ENCODE data around the gene C1QTNF5. TPM values are rescaled to one million over a fixed set of nuclear protein-coding genes. Genes with fewer than 3 reads are reported as not detected.

C1QTNF5 gene
- total RNA-seq, 4 donors from 2014 or later, result 13.0 to 46.4 (median 27.8) TPM

GRCh38 chr11:119356349-119357031 is 15.8 kb upstream of the C1QTNF5 start:
- WGBS, 2 donors, result 1 to 3% methylated on average over 38 to 42 of the region's 54 CpGs
- intact Hi-C loops (cut with DNase I), result no loop called here
- Histone ChIP-seq H3K36me3 (no peaks in the 10 kb centered on the region), H3K4me3 (replicated peaks in 1 of 3) (peak overlapping the region in 1 of 3 donors; percentile 34), H3K27ac (peak overlapping the region in 2 of 3 donors; percentile 35 to 80), H3K9me3 (no peaks in the 10 kb centered on the region), H3K27me3 (no peaks in the 10 kb centered on the region), H3K4me1 (peaks cover 9 to 23% of the 10 kb centered on the region in 2 donors)
- peak; percentile 80 to 86 for DNase-seq
- peak; percentile 74 to 93 (median 91) for TF ChIP-seq CTCF (IDR thresholded peaks at IDR 0.05)
- no peak for TF ChIP-seq POLR2A (IDR thresholded peaks at IDR 0.05)

GRCh38 chr11:119355091-119355843 is 14.6 kb upstream of the C1QTNF5 start:
- DNase-seq, result no peak
- H3K4me1 ChIP-seq, result peaks cover 0 to 12% of the 10 kb centered on the region in 2 donors
- H3K27me3 ChIP-seq, result no peaks in the 10 kb centered on the region
- 74 to 78% methylated on average over 9 of the region's 9 CpGs for WGBS, 2 donors
- intact Hi-C loops (cut with DNase I), result no loop called here
- H3K36me3 ChIP-seq, result no peaks in the 10 kb centered on the region
- no peak overlapping the region for H3K4me3 ChIP-seq (replicated peaks in 1 of 3)
- TF ChIP-seq POLR2A (IDR thresholded peaks at IDR 0.05) (no peak), CTCF (IDR thresholded peaks at IDR 0.05) (no peak)
- no peaks in the 10 kb centered on the region for H3K9me3 ChIP-seq
- no peak overlapping the region for H3K27ac ChIP-seq

GRCh38 chr11:119352857-119353260 is 12.2 kb upstream of the C1QTNF5 start:
- no peaks in the 10 kb centered on the region for H3K36me3 ChIP-seq
- 16 to 24% methylated on average over 4 of the region's 4 CpGs for WGBS, 2 donors
- DNase-seq, result peak; percentile 48
- intact Hi-C loops (cut with DNase I), result loop anchor here (5.0 kb wide), 1 partner anchor 124 kb away; no protein-coding TSS in a partner anchor
- H3K9me3 ChIP-seq, result no peaks in the 10 kb centered on the region
- no peak overlapping the region for H3K27ac ChIP-seq
- no peak overlapping the region for H3K4me3 ChIP-seq (replicated peaks in 1 of 3)
- TF ChIP-seq POLR2A (IDR thresholded peaks at IDR 0.05) (no peak), CTCF (IDR thresholded peaks at IDR 0.05) (no peak)
- no peaks in the 10 kb centered on the region for H3K27me3 ChIP-seq
- peaks cover 0 to 12% of the 10 kb centered on the region in 2 donors for H3K4me1 ChIP-seq

- Histone ChIP-seq H3K36me3 (no peaks in the 10 kb centered on the region), H3K27ac (no peak overlapping the region), H3K9me3 (no peaks in the 10 kb centered on the region), H3K4me3 (replicated peaks in 1 of 3) (no peak overlapping the region), H3K27me3 (no peaks in the 10 kb centered on the region), H3K4me1 (peaks cover 0 to 9% of the 10 kb centered on the region in 2 donors)
- 59 to 63% methylated on average over 2 of the region's 2 CpGs for WGBS, 2 donors
- TF ChIP-seq POLR2A (IDR thresholded peaks at IDR 0.05) (no peak), CTCF (IDR thresholded peaks at IDR 0.05) (no peak)
- DNase-seq, result no peak
- intact Hi-C loops (cut with DNase I), result loop anchor here (5.0 kb wide), 1 partner anchor 126 kb away; no protein-coding TSS in a partner anchor
These were observed 10.5 kb upstream of the C1QTNF5 start for GRCh38 chr11:119351232-119351631.

GRCh38 chr11:119350302-119350701 is 9.6 kb upstream of the C1QTNF5 start:
- Histone ChIP-seq H3K36me3 (no peaks in the 10 kb centered on the region), H3K9me3 (no peaks in the 10 kb centered on the region), H3K4me3 (replicated peaks in 1 of 3) (no peak overlapping the region), H3K27ac (no peak overlapping the region), H3K4me1 (peaks cover 0 to 5% of the 10 kb centered on the region in 2 donors), H3K27me3 (no peaks in the 10 kb centered on the region)
- 80 to 83% methylated on average over 6 of the region's 6 CpGs for WGBS, 2 donors
- TF ChIP-seq POLR2A (IDR thresholded peaks at IDR 0.05), result no peak
- no peak for TF ChIP-seq CTCF (IDR thresholded peaks at IDR 0.05)
- intact Hi-C loops (cut with DNase I), result loop anchor here (5.0 kb wide), 1 partner anchor 127 kb away; no protein-coding TSS in a partner anchor
- no peak for DNase-seq
